ENCODE results near the gene PPM1A.

- TF ChIP-seq POLR2A (IDR thresholded peaks at IDR 0.05), result no peak
- TF ChIP-seq CTCF (IDR thresholded peaks at IDR 0.05), result no peak
These were observed 19.4 kb upstream of the PPM1A start for GRCh38 chr14:60229614-60230013.

Measured in stomach (tissue), 4 donors.